SU-DHL-6 (cell line): ENCODE measurements around the gene PEAK3.

Experiments used
- H2AFZ ChIP-seq: fragments of 200-600 bp; sonication (generic); 2 replicates; pipeline ENCODE4 v1.6.1; 2014; ENCODE audit warnings: low read depth, mild to moderate bottlenecking, moderate library complexity, mixed read lengths, antibody characterized with exemption, low read length; ENCODE audit not compliant: severe bottlenecking
- H3F3A ChIP-seq: fragments of 200-600 bp; shearing (Covaris generic); 2 replicates; pipeline ENCODE4 v1.6.0; 2016; ENCODE audit warnings: antibody characterized with exemption, mild to moderate bottlenecking; ENCODE audit not compliant: insufficient read depth
- H3K27ac ChIP-seq: fragments of 200-600 bp; sonication (generic); 2 replicates; pipeline ENCODE4 v1.5.1; 2016; ENCODE audit warnings: low read depth, mild to moderate bottlenecking, low read length, moderate library complexity, mixed read lengths
- H3K27me3 ChIP-seq: fragments of 200-600 bp; sonication (generic), shearing (Covaris generic); 2 replicates; pipeline ENCODE4 v1.6.0; 2014; ENCODE audit warnings: mild to moderate bottlenecking, low read length
- H3K36me3 ChIP-seq: fragments of 200-600 bp; sonication (generic); 2 replicates; pipeline ENCODE4 v1.6.1; 2014; ENCODE audit warnings: mild to moderate bottlenecking, low read length, mixed read lengths
- H3K4me2 ChIP-seq: fragments of 300-600, 200-600 bp; shearing (Covaris generic), sonication (generic); 2 replicates; pipeline ENCODE4 v1.6.0; 2014; ENCODE audit warnings: low read length, low read depth, mild to moderate bottlenecking; ENCODE audit not compliant: poor library complexity, severe bottlenecking
- H3K4me3 ChIP-seq: fragments of 200-600 bp; sonication (generic); 2 replicates; pipeline ENCODE4 v1.5.1; 2014; ENCODE audit warnings: antibody characterized with exemption, low read length, mild to moderate bottlenecking, mixed read lengths; ENCODE audit not compliant: insufficient read depth, poor library complexity, severe bottlenecking
- H3K79me2 ChIP-seq: fragments of 200-600 bp; sonication (generic); 2 replicates; pipeline ENCODE4 v1.6.1; 2014; ENCODE audit warnings: mild to moderate bottlenecking, low read length, moderate library complexity; ENCODE audit not compliant: insufficient read depth
- H3K9ac ChIP-seq: fragments of 200-600 bp; sonication (generic); 2 replicates; pipeline ENCODE4 v1.7.0; 2014; ENCODE audit warnings: mild to moderate bottlenecking, low read length
- H3K9me2 ChIP-seq: fragments of 200-600 bp; sonication (generic); replicated peaks from 2 replicates; pipeline ENCODE4 v1.6.1; 2014; ENCODE audit warnings: low read length; ENCODE audit not compliant: insufficient read depth
- H3K9me3 ChIP-seq: fragments of 200-600 bp; sonication (generic); 2 replicates; pipeline ENCODE4 v1.6.1; 2014; ENCODE audit warnings: low read length, mixed read lengths; ENCODE audit not compliant: insufficient read depth
- H4K20me1 ChIP-seq: fragments of 200-600 bp; sonication (generic); 2 replicates; pipeline ENCODE4 v1.6.1; 2014; ENCODE audit warnings: low read depth, mild to moderate bottlenecking, antibody characterized with exemption, low read length, moderate library complexity, mixed read lengths
- EZH2phosphoT487 ChIP-seq: fragments of 200-600 bp; sonication (generic), shearing (Covaris generic); conservative IDR thresholded peaks from 2 replicates; pipeline ENCODE4 v1.6.1; 2018; ENCODE audit warnings: mild to moderate bottlenecking, antibody characterized with exemption, low read length, moderate library complexity, mixed read lengths
- TF ChIP-seq, protein P1 (sequence below): fragments of 200-600 bp; sonication (generic); IDR thresholded peaks from one replicate; pipeline ENCODE4 v1.5.1; 2017; ENCODE audit warnings: antibody characterized with exemption, mild to moderate bottlenecking, low read length, moderate library complexity; ENCODE audit not compliant: insufficient read depth, poor library complexity, severe bottlenecking

Gene PEAK3

DNA sequence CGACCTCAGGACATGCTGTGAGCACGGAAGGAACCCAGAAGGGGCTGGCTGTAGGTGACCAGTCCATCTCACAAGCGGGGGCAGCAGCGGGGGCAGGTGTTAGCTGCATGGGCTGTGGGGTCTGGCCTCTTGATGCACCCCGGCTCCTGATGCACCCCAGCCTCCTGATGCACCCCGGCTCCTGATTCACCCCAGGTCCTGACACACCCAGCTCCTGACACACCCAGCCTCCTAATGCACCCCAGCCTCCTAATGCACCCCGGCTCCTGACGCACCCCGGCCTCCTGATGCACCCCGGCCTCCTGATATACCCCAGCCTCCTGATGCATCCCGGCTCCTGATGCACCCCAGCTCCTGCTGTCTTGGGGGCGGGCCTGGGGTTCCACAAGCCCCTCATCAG is 39.0 kb upstream of the PEAK3 start:
- no peaks in the 10 kb centered on the region for H3K27me3 ChIP-seq
- no peaks in the 10 kb centered on the region for H4K20me1 ChIP-seq
- 0 out of 2 replicates have a peak, but pooled peaks cover 7% of the 10 kb centered on the region for H3K79me2 ChIP-seq
- H3K36me3 ChIP-seq, result no peaks in the 10 kb centered on the region
- H3K9me2 ChIP-seq, result no peaks in the 10 kb centered on the region
- TF ChIP-seq EZH2phosphoT487, result no peak
- TF ChIP-seq, protein P1, sequence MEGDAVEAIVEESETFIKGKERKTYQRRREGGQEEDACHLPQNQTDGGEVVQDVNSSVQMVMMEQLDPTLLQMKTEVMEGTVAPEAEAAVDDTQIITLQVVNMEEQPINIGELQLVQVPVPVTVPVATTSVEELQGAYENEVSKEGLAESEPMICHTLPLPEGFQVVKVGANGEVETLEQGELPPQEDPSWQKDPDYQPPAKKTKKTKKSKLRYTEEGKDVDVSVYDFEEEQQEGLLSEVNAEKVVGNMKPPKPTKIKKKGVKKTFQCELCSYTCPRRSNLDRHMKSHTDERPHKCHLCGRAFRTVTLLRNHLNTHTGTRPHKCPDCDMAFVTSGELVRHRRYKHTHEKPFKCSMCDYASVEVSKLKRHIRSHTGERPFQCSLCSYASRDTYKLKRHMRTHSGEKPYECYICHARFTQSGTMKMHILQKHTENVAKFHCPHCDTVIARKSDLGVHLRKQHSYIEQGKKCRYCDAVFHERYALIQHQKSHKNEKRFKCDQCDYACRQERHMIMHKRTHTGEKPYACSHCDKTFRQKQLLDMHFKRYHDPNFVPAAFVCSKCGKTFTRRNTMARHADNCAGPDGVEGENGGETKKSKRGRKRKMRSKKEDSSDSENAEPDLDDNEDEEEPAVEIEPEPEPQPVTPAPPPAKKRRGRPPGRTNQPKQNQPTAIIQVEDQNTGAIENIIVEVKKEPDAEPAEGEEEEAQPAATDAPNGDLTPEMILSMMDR, result no peak
- peaks cover 5% of the 10 kb centered on the region; the same call in 1 of the 2 replicates for H3F3A ChIP-seq
- H3K9ac ChIP-seq, result no peak overlapping the region
- no peak overlapping the region for H2AFZ ChIP-seq
- H3K9me3 ChIP-seq, result no peaks in the 10 kb centered on the region
- H3K27ac ChIP-seq, result no peak overlapping the region
- H3K4me2 ChIP-seq, result no peak overlapping the region
- no peak overlapping the region for H3K4me3 ChIP-seq

DNA sequence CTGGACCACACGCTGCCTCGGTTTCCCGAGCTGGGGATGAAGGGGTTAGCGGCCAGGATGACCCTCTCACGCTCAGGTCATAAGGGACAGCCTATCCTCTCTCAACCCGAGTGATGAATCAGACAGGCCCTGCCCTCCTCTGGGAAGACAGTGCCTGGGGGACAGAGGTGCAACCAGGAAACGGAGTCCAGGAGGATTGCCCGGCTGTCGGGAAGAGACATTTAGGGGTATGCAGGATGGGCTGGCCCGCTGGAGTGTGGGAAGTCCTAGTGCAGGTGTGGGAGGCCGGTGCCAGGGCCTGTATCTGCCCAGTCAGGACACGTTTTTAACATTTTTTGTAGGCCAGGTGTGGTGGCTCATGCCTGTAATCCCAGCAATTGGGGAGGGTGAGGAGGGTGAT is 38.1 kb upstream of the PEAK3 start:
- Histone ChIP-seq H3K36me3 (no peaks in the 10 kb centered on the region), H3K27ac (no peak overlapping the region), H3K4me2 (no peak overlapping the region), H3K27me3 (no peaks in the 10 kb centered on the region), H3K9me3 (0 out of 2 replicates have a peak, but pooled peaks cover 6% of the 10 kb centered on the region), H3K79me2 (no peaks in the 10 kb centered on the region), H3F3A (peaks cover 5% of the 10 kb centered on the region; the same call in 1 of the 2 replicates), H3K9ac (no peak overlapping the region), H2AFZ (no peak overlapping the region), H4K20me1 (no peaks in the 10 kb centered on the region), H3K4me3 (no peak overlapping the region), H3K9me2 (no peaks in the 10 kb centered on the region)
- no peak for TF ChIP-seq EZH2phosphoT487
- TF ChIP-seq, protein P1, result no peak

DNA sequence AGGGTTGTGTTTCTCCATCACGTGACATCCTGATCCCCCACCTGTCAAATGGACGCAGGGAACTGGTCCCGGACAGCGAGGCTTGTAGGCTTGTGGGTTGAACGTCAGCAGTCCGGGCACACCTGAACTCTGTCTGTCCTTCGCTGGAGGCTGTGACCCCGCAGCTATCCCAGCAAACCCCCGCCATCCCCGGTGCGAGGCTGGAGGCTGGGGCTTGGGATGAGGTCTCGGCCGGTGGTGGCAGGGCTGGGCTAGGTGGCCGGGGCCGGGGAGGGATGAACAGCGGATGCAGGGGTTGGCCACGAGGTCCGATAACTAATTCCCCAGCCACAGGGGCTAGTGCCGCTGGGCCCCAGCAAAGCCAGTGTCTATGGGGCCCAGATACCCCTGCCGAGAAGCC is 37.6 kb upstream of the PEAK3 start:
- peaks cover 5% of the 10 kb centered on the region; the same call in 1 of the 2 replicates for H3F3A ChIP-seq
- no peaks in the 10 kb centered on the region for H3K79me2 ChIP-seq
- no peak overlapping the region for H3K4me2 ChIP-seq
- H3K9me3 ChIP-seq, result 0 out of 2 replicates have a peak, but pooled peaks cover 9% of the 10 kb centered on the region
- TF ChIP-seq, protein P1, result no peak
- no peak overlapping the region for H3K9ac ChIP-seq
- H2AFZ ChIP-seq, result no peak overlapping the region
- H3K27me3 ChIP-seq, result no peaks in the 10 kb centered on the region
- H3K4me3 ChIP-seq, result no peak overlapping the region
- H3K27ac ChIP-seq, result no peak overlapping the region
- no peaks in the 10 kb centered on the region for H3K36me3 ChIP-seq
- no peaks in the 10 kb centered on the region for H3K9me2 ChIP-seq
- H4K20me1 ChIP-seq, result no peaks in the 10 kb centered on the region
